Liver (tissue), 9 donors: ENCODE data around the gene GSTA2. TPM values are rescaled to one million over a fixed set of nuclear protein-coding genes. Genes with fewer than 3 reads are reported as not detected.

Experiments
- DNase-seq: peaks from one replicate; pipeline ENCODE4 v3.0.0-alpha.2; 2017; ENCODE audit warnings: low spot score
- H3K27ac ChIP-seq, 2 donors: one replicate each; pipeline ENCODE4 v1.7.0; 2013; ENCODE audit warnings: inconsistent platforms in 2 of 2, low read length in 2 of 2, control low read depth in 1 of 2, low read depth in 1 of 2, mild to moderate bottlenecking in 1 of 2
- H3K27me3 ChIP-seq, 4 donors: one replicate each; pipeline versions ENCODE4 v1.6.1 to v1.7.0; 2013; ENCODE audit warnings: low read length in 3 of 4, inconsistent platforms in 1 of 4, mild to moderate bottlenecking in 1 of 4, moderate library complexity in 1 of 4; ENCODE audit not compliant: control insufficient read depth in 4 of 4, insufficient read depth in 4 of 4
- H3K36me3 ChIP-seq, 4 donors: one replicate each; pipeline versions ENCODE4 v1.6.1 to v1.7.0; 2013; ENCODE audit warnings: low read length in 3 of 4, mild to moderate bottlenecking in 3 of 4, low read depth in 1 of 4, moderate library complexity in 1 of 4; ENCODE audit not compliant: control insufficient read depth in 4 of 4, insufficient read depth in 3 of 4
- H3K4me1 ChIP-seq, 4 donors: one replicate each; pipeline versions ENCODE4 v1.6.1 to v1.7.0; 2013; ENCODE audit warnings: low read length in 3 of 4, mild to moderate bottlenecking in 3 of 4, moderate library complexity in 1 of 4; ENCODE audit not compliant: control insufficient read depth in 4 of 4, insufficient read depth in 4 of 4
- H3K4me3 ChIP-seq, 3 donors: one replicate each; pipeline versions ENCODE4 v1.6.1 to v1.7.0; 2013; ENCODE audit warnings: low read length in 3 of 3, control low read depth in 1 of 3, low read depth in 1 of 3, mild to moderate bottlenecking in 1 of 3
- H3K9ac ChIP-seq, 2 donors: one replicate each; pipeline ENCODE4 v1.7.0; 2013; ENCODE audit warnings: low read length in 2 of 2, mild to moderate bottlenecking in 2 of 2, moderate library complexity in 2 of 2, control low read depth in 1 of 2, low read depth in 1 of 2
- H3K9me3 ChIP-seq, 4 donors: one replicate each; pipeline versions ENCODE4 v1.6.1 to v1.7.0; 2013; ENCODE audit warnings: low read length in 3 of 4; ENCODE audit not compliant: control insufficient read depth in 4 of 4
- EGR1 ChIP-seq, 2 donors: IDR thresholded peaks; 2 replicates each; pipeline ENCODE4 v1.6.1; 2016 to 2018; ENCODE audit warnings: antibody characterized with exemption in 2 of 2, low read depth in 2 of 2
- FOXA1 ChIP-seq: IDR thresholded peaks from 2 replicates; pipeline ENCODE4 v1.6.1; 2016; ENCODE audit warnings: antibody characterized with exemption
- FOXA2 ChIP-seq: IDR thresholded peaks from 2 replicates; pipeline ENCODE4 v1.6.1; 2016; ENCODE audit warnings: antibody characterized with exemption
- HNF4G ChIP-seq: IDR thresholded peaks from 2 replicates; pipeline ENCODE4 v1.6.1; 2016; ENCODE audit warnings: antibody characterized with exemption
- NR2F2 ChIP-seq: IDR thresholded peaks from 2 replicates; pipeline ENCODE4 v1.6.1; 2016; ENCODE audit warnings: antibody characterized with exemption
- SP1 ChIP-seq: IDR thresholded peaks from 2 replicates; pipeline ENCODE4 v1.6.1; 2018; ENCODE audit warnings: antibody characterized with exemption, mild to moderate bottlenecking
- polyA plus RNA-seq, 2 donors: library from polyadenylated mRNA; stranded (reverse) in 1 of 2; unstranded in 1 of 2; fragments of 200-250 nt in 1 of 2; fragments of >200 nt in 1 of 2; fragmentation: Nextera tagmentation in 1 of 2; extraction: Ambion mirVana in 1 of 2; gene quantifications; one replicate each; pipeline versions ENCODE4 v1.2.1 to v1.2.3, GENCODE V29; 2013 to 2015
- total RNA-seq, 2 donors: library from RNA; depleted of rRNA; stranded (reverse); fragments of >200 nt; gene quantifications; one replicate each; pipeline ENCODE4 v1.2.3, GENCODE V29; 2014
- donor health status: healthy.
- donor health status: healthy.
- donor health status: healthy.
- donor health status: healthy.
- donor health status: healthy.

Gene GSTA2
- total and polyA plus RNA-seq, 4 donors = 1.4 to 110 (median 2.1) TPM

DNA sequence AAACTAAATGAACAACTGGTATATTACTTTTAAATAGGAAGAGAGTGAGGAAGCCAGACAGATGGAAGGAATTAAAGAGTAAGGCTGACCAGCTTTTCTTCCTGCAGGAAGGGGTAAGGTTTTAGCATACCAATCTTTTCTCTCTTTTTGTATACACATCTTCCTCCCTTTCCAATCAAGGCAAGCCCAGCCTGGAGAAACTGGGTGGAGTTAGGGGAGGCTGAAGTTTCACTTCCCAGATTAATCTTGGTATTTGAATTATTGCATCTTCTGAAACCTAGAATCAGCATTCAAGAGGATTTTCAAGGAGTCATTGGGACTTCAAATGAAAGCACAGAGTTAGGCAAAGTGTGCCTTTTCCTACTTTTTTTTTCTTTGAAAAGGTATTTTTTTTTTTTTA lies 59.2 kb downstream of the GSTA2 start:
- no peak overlapping the region for H3K4me3 ChIP-seq
- H3K27me3 ChIP-seq = peaks cover 0 to 3% (median 0%) of the 10 kb centered on the region in 4 donors
- no peaks in the 10 kb centered on the region for H3K9me3 ChIP-seq

More for the DNA sequence above, 59.2 kb downstream of the GSTA2 start:
- Histone ChIP-seq H3K4me1 (peaks cover 0 to 5% (median 2%) of the 10 kb centered on the region in 4 donors), H3K36me3 (no peaks in the 10 kb centered on the region), H3K9ac (no peak overlapping the region), H3K27ac (no peak overlapping the region)
- DNase-seq = no peak
- TF ChIP-seq FOXA1 = no peak
- no peak for TF ChIP-seq SP1
- no peak for TF ChIP-seq HNF4G
- TF ChIP-seq NR2F2 = no peak
- TF ChIP-seq FOXA2 = no peak
- TF ChIP-seq EGR1 (IDR thresholded peaks at IDR 0.05; ENCODE audit: low read depth in 2 of 2) = no peak

Other genes with a start within 250 kb of the GSTA2 start
- gene TRAM2, start 186.4 kb downstream of the GSTA2 start, total RNA-seq = 10 to 100 TPM in 1 of 2 donors, 1 to 10 TPM in 1; 8.5 to 17.5 TPM
- 10 to 100 TPM in 1 of 2 donors, 1 to 10 TPM in 1; 7.3 to 20.3 TPM for gene TRAM2, start 186.4 kb downstream of the GSTA2 start, polyA plus RNA-seq
- 10 to 100 TPM; 15.6 to 22.9 TPM for gene TMEM14A, start 92.4 kb downstream of the GSTA2 start, total RNA-seq
- 10 to 100 TPM; 23.0 to 63.6 TPM for gene TMEM14A, start 92.4 kb downstream of the GSTA2 start, polyA plus RNA-seq
- 100 to 1,000 TPM in 1 of 2 donors, 10 to 100 TPM in 1; 59.4 to 160 TPM for gene GSTA1, start 40.3 kb upstream of the GSTA2 start, total RNA-seq
- gene GSTA1, start 40.3 kb upstream of the GSTA2 start, polyA plus RNA-seq = 100 to 1,000 TPM; 131 to 247 TPM
- not detected for gene GSTA5, start 77.3 kb upstream of the GSTA2 start, total RNA-seq
- not detected for gene GSTA5, start 77.3 kb upstream of the GSTA2 start, polyA plus RNA-seq
- not detected for gene GSTA3, start 146.2 kb upstream of the GSTA2 start, total RNA-seq
- gene GSTA3, start 146.2 kb upstream of the GSTA2 start, polyA plus RNA-seq = not detected
- gene GSTA4, start 231.8 kb upstream of the GSTA2 start, total RNA-seq = 10 to 100 TPM; 14.0 to 22.7 TPM
- gene GSTA4, start 231.8 kb upstream of the GSTA2 start, polyA plus RNA-seq = 10 to 100 TPM in 1 of 2 donors, 1 to 10 TPM in 1; 7.9 to 19.7 TPM